ENCODE results near the gene KCTD16. TPM values are rescaled to one million over a fixed set of nuclear protein-coding genes. Genes with fewer than 3 reads are reported as not detected.
A peak's percentile ranks its signal among the peaks of the same experiment; 100 is the strongest.

Gene KCTD16
- total RNA-seq, 6 experiments from 2014 or later: 1.5 to 3.6 (median 3.0) TPM

DNA sequence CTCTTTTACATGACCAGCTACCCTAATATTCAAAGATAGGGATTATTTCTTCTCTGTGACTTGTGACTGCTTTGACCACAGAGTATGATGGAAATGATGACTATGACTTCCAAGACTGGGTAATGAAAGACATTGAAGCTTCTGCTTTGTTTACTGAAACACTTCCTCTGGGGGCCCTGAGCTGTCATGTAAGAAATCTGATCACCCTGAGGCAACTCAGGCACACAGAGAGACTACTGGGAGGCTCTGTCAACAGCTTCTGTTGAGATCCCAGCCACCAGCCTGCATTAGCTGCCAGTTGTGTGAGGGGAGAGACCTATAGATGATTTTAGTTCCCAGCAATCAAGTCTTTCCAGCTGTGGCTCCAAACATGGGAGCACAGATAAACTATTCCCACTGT, 76.5 kb downstream of the KCTD16 start:
- H3K9me3 Mint-ChIP-seq: no peaks in the 10 kb centered on the region
- H3K36me3 Mint-ChIP-seq (ENCODE audit: low read depth): no peaks in the 10 kb centered on the region
- no peak overlapping the region for H3K4me3 Mint-ChIP-seq
- TF ChIP-seq, protein P1, sequence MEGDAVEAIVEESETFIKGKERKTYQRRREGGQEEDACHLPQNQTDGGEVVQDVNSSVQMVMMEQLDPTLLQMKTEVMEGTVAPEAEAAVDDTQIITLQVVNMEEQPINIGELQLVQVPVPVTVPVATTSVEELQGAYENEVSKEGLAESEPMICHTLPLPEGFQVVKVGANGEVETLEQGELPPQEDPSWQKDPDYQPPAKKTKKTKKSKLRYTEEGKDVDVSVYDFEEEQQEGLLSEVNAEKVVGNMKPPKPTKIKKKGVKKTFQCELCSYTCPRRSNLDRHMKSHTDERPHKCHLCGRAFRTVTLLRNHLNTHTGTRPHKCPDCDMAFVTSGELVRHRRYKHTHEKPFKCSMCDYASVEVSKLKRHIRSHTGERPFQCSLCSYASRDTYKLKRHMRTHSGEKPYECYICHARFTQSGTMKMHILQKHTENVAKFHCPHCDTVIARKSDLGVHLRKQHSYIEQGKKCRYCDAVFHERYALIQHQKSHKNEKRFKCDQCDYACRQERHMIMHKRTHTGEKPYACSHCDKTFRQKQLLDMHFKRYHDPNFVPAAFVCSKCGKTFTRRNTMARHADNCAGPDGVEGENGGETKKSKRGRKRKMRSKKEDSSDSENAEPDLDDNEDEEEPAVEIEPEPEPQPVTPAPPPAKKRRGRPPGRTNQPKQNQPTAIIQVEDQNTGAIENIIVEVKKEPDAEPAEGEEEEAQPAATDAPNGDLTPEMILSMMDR (IDR thresholded peaks at IDR 0.05): no peak
- peak; percentile 11 for DNase-seq
- H3K4me1 Mint-ChIP-seq (ENCODE audit: low read depth): peaks cover 37% of the 10 kb centered on the region
- no peak overlapping the region for H3K27ac Mint-ChIP-seq
- peaks cover 6% of the 10 kb centered on the region for H3K27me3 Mint-ChIP-seq (ENCODE audit: insufficient read depth)

DNA sequence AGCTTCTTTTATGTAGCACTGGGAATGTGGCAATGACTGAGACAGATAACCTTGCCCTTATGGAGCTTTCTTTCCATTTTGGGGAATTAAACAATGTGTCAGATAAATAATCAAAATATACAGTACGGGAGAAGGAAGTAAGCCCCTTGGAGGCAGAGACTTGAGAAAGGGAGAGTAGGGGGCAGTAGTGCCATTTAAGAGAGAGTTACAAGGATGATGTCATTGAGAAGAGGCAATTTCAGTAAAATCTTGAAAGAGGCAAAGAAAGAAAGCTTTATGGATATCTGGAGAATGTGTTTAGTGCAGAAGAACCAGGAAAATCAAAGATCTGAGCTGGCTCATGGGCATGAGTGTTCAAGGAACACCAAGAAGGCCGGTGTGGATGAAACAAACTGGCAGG, 77.3 kb downstream of the KCTD16 start:
- H3K4me3 Mint-ChIP-seq: peak overlapping the region; percentile 45
- no peaks in the 10 kb centered on the region for H3K9me3 Mint-ChIP-seq
- peaks cover 7% of the 10 kb centered on the region; the same call in 1 of the 2 replicates for H3K27me3 Mint-ChIP-seq (ENCODE audit: insufficient read depth)
- no peak for DNase-seq
- TF ChIP-seq, protein P1 (IDR thresholded peaks at IDR 0.05): no peak
- H3K36me3 Mint-ChIP-seq (ENCODE audit: low read depth): no peaks in the 10 kb centered on the region
- peak overlapping the region; percentile 8; the same call in 1 of the 2 replicates for H3K27ac Mint-ChIP-seq
- peaks cover 37% of the 10 kb centered on the region for H3K4me1 Mint-ChIP-seq (ENCODE audit: low read depth)

DNA sequence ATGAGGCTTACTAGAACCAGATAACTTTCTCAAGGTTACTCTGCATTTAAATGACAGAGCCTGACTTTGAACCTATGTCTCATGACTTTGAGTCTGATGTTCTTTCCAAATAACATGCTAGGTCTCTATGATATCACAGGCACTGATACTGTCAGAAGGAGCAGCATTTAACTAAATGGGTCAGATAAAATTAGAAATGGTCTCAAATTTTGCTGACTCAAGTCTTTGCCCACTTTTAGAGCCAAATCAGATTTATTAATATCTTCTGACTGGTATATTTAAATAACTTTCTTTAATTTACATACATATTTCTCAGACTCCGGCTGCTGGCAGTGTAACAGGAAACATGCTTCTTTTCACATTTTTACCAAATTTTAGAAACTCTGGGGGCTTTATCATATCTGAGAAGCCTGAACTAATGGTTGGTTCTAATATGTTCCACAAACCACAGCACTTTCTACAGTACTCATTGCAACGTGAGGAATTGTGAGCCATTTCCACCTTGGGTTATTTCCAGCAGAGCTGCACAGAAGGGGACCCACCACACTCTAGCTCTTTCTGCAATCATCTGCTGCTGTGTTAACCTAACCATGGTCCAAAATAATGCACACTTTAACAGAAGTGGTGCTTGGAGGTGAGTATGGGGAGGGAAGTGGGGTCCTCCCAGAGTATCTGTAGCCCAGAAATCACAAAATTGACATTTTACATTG, 79.2 kb downstream of the KCTD16 start:
- H3K36me3 Mint-ChIP-seq (ENCODE audit: low read depth): no peaks in the 10 kb centered on the region
- peaks cover 44% of the 10 kb centered on the region for H3K4me1 Mint-ChIP-seq (ENCODE audit: low read depth)
- no peak for DNase-seq
- H3K27me3 Mint-ChIP-seq (ENCODE audit: insufficient read depth): peaks cover 7% of the 10 kb centered on the region; the same call in 1 of the 2 replicates
- no peaks in the 10 kb centered on the region for H3K9me3 Mint-ChIP-seq
- H3K4me3 Mint-ChIP-seq: no peak overlapping the region
- TF ChIP-seq, protein P1 (IDR thresholded peaks at IDR 0.05): no peak
- no peak overlapping the region for H3K27ac Mint-ChIP-seq

DNA sequence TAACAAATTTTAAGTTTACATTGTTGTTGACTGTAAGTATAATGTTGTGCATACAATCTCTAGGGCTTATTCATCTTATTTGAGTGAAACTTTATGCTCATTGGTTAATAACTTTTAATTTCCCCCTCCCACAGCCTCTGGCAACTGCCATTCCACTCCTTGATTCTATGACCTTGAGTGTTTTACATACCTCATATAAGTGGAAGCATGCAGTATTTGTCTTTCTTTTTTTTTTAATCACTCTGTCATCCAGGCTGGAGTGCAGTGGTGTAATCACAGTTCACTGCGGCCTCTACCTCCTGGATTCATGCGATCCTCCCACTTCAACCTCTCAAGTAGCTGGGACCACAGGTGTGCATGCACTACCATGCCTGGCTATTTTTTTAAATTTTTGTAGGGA, 83.9 kb downstream of the KCTD16 start:
- Mint-ChIP-seq H3K4me3 (no peak overlapping the region), H3K27me3 (ENCODE audit: insufficient read depth) (peaks cover 3% of the 10 kb centered on the region; the same call in 1 of the 2 replicates), H3K9me3 (no peaks in the 10 kb centered on the region), H3K4me1 (ENCODE audit: low read depth) (peaks cover 26% of the 10 kb centered on the region; the same call in 1 of the 2 replicates), H3K36me3 (ENCODE audit: low read depth) (no peaks in the 10 kb centered on the region), H3K27ac (no peak overlapping the region)
- no peak for DNase-seq
- TF ChIP-seq, protein P1 (IDR thresholded peaks at IDR 0.05): no peak

DNA sequence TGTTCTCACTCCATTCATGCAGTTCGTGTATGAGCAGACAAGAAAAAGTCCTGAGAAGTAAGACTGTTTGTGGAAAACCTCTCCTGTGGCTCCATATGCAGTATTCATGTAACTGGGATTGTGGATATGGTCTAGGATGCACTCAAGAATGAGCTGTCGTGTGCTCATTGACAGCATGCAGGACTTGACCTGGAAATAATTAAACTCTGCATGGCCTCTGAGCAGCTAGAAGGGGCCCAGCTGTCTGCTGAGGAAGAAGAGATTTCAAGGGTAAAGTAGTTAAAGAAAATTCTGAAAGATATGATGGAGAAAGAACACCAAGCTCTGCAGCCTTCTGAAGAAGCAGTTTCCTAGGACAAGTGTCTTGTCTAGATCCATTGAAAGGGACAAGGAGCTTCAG, 89.4 kb downstream of the KCTD16 start:
- peaks cover 12% of the 10 kb centered on the region; the same call in 1 of the 2 replicates for H3K4me1 Mint-ChIP-seq (ENCODE audit: low read depth)
- TF ChIP-seq, protein P1 (IDR thresholded peaks at IDR 0.05): no peak
- no peaks in the 10 kb centered on the region for H3K36me3 Mint-ChIP-seq (ENCODE audit: low read depth)
- H3K27ac Mint-ChIP-seq: no peak overlapping the region
- no peaks in the 10 kb centered on the region for H3K9me3 Mint-ChIP-seq
- DNase-seq: no peak
- H3K27me3 Mint-ChIP-seq (ENCODE audit: insufficient read depth): peaks cover 2% of the 10 kb centered on the region; the same call in 1 of the 2 replicates
- H3K4me3 Mint-ChIP-seq: no peak overlapping the region
